ENCODE measurements around the gene TMEM63B.
"Not testable (repeated sequence)": the region's sequence is repeated elsewhere in the genome, so short reads cannot be mapped to it uniquely, and the experiment has no call there.

TMEM63B gene

GRCh38 chr6:44094403-44095242 is 32.7 kb upstream of the TMEM63B start:
- FAIRE-seq: no peak

- not testable (repeated sequence) for FAIRE-seq
Measured at GRCh38 chr6:44095243-44095623, 32.1 kb upstream of the TMEM63B start.

GRCh38 chr6:44096612-44097011 is 30.7 kb upstream of the TMEM63B start:
- no peak for FAIRE-seq

GRCh38 chr6:44097782-44098317 is 29.5 kb upstream of the TMEM63B start:
- FAIRE-seq: no peak

GRCh38 chr6:44099192-44099591 is 28.2 kb upstream of the TMEM63B start:
- no peak for FAIRE-seq

- no peak for FAIRE-seq
Measured at GRCh38 chr6:44100088-44100550, 27.2 kb upstream of the TMEM63B start.

GRCh38 chr6:44101832-44102231 is 25.5 kb upstream of the TMEM63B start:
- FAIRE-seq: no peak

GRCh38 chr6:44102527-44102926 is 24.8 kb upstream of the TMEM63B start:
- no peak for FAIRE-seq

- no peak for FAIRE-seq
Measured at GRCh38 chr6:44104481-44105021, 22.8 kb upstream of the TMEM63B start.

- FAIRE-seq: no peak
Measured at GRCh38 chr6:44105146-44105545, 22.2 kb upstream of the TMEM63B start.

GRCh38 chr6:44105993-44106740 is 21.2 kb upstream of the TMEM63B start:
- no peak for FAIRE-seq

GRCh38 chr6:44107017-44107416 is 20.3 kb upstream of the TMEM63B start:
- no peak for FAIRE-seq

- FAIRE-seq: no peak
Measured at GRCh38 chr6:44108471-44108870, 18.9 kb upstream of the TMEM63B start.

- no peak for FAIRE-seq
Measured at GRCh38 chr6:44109212-44109611, 18.1 kb upstream of the TMEM63B start.

GRCh38 chr6:44110005-44110676 is 17.2 kb upstream of the TMEM63B start:
- FAIRE-seq: no peak

- FAIRE-seq: no peak
Measured at GRCh38 chr6:44110966-44111365, 16.4 kb upstream of the TMEM63B start.

- no peak for FAIRE-seq
Measured at GRCh38 chr6:44111434-44112417, 15.6 kb upstream of the TMEM63B start.

- no peak for FAIRE-seq
Measured at GRCh38 chr6:44113414-44113813, 13.9 kb upstream of the TMEM63B start.

GRCh38 chr6:44115866-44116265 is 11.5 kb upstream of the TMEM63B start:
- FAIRE-seq: no peak

GRCh38 chr6:44116641-44117382 is 10.5 kb upstream of the TMEM63B start:
- no peak for FAIRE-seq
